Heart left ventricle (tissue), 13 donors: ENCODE measurements around the gene MEG3.

Experiments used
- CTCF ChIP-seq, 12 donors: fragments of 200-600 bp; sonication (generic) in 4 of 12; IDR thresholded peaks; one replicate each; pipeline versions ENCODE4 v1.5.0 to v1.8.0; 2018 to 2022; ENCODE audit warnings: antibody characterized with exemption in 12 of 12, mild to moderate bottlenecking in 5 of 12
- POLR2A ChIP-seq, 2 donors: fragments of 450-650 bp; IDR thresholded peaks; one replicate each; pipeline ENCODE4 v1.6.1; 2017; ENCODE audit warnings: antibody characterized with exemption in 2 of 2, mild to moderate bottlenecking in 2 of 2, moderate library complexity in 2 of 2
- donor health status: ischemic (EF 13 %, LVEDD 7.1; RV severe dilation, severe dysfunction).
- donor health status: DM: no; HTN: yes; CAD: no.
- donor health status: DM: no; HTN: no; CAD: no.
- donor health status: ischemic (EF 25% LVEDD 6.9; RV normal size, moderate dysfunction).
- donor health status: ischemic (EF 25% LVEDD 5.7; RV mildly dilated, moderate dysfunction).
- donor health status: ischemic (EF 35%, LVEDD 5.7; RV mildly dilated, moderate dysfunction).
- donor health status: nonischemic (EF 11% LVEDD 7.7; RV severe dilation, severe dysfunction).
- donor health status: DM: yes; HTN: yes; CAD: no.
- donor health status: PGD.
- donor health status: ischemic (EF 29% LVEDD 5.4; RV normal size, mild dysfunction).
- donor health status: nonischemic (EF 23%, LVEDD 6.1; RV moderate dilation, normal function).

- TF ChIP-seq CTCF (IDR thresholded peaks at IDR 0.05) (no peak), POLR2A (IDR thresholded peaks at IDR 0.05) (no peak)
Measured at GRCh38 chr14:100898935-100899883, 73.3 kb downstream of the MEG3 start.
